Sigmoid colon (tissue), 7 donors: Measurements from ENCODE around the gene GPR137B. TPM values are rescaled to one million over a fixed set of nuclear protein-coding genes. Genes with fewer than 3 reads are reported as not detected.

Experiments
- DNase-seq: peaks from one replicate; pipeline ENCODE4 v3.0.0-alpha.2; 2019
- H3K27ac ChIP-seq, 4 donors: fragments of 200-600 bp; sonication (generic); one replicate each; pipeline ENCODE4 v1.5.1; 2016 to 2019; ENCODE audit warnings: mild to moderate bottlenecking in 1 of 4
- H3K27me3 ChIP-seq, 3 donors: fragments of 200-600 bp; sonication (generic); one replicate each; pipeline ENCODE4 v1.5.1; 2019; ENCODE audit warnings: mild to moderate bottlenecking in 1 of 3
- H3K36me3 ChIP-seq, 4 donors: fragments of 200-600 bp; sonication (generic); one replicate each; pipeline ENCODE4 v1.5.1; 2016 to 2019
- H3K4me1 ChIP-seq, 4 donors: fragments of 200-600 bp; sonication (generic); one replicate each; pipeline ENCODE4 v1.5.1; 2017 to 2019
- H3K4me3 ChIP-seq, 4 donors: fragments of 200-600 bp; sonication (generic); one replicate each; pipeline ENCODE4 v1.5.1; 2017 to 2019; ENCODE audit warnings: mild to moderate bottlenecking in 2 of 4, moderate library complexity in 1 of 4
- H3K9me3 ChIP-seq, 4 donors: fragments of 200-600 bp in 3 of 4; sonication (generic) in 3 of 4; one replicate each; pipeline versions ENCODE4 v1.5.1 to v1.6.1; 2013 to 2019
- CTCF ChIP-seq, 4 experiments: fragments of 450-650 bp in 3 of 4; fragments of 200-600 bp in 1 of 4; IDR thresholded peaks; one replicate each; pipeline ENCODE4 v1.5.1; 2016 to 2019; ENCODE audit warnings: antibody characterized with exemption in 4 of 4, mild to moderate bottlenecking in 3 of 4, moderate library complexity in 2 of 4
- EP300 ChIP-seq, 4 donors: sonication (generic); formaldehyde crosslinking; IDR thresholded peaks; one replicate each; pipeline ENCODE4 v1.6.1; 2017; ENCODE audit warnings: antibody characterized with exemption in 4 of 4
- POLR2A ChIP-seq, 2 donors: fragments of 450-650 bp; IDR thresholded peaks; one replicate each; pipeline ENCODE4 v1.6.1; 2016; ENCODE audit warnings: antibody characterized with exemption in 2 of 2, mild to moderate bottlenecking in 2 of 2, moderate library complexity in 2 of 2
- POLR2AphosphoS5 ChIP-seq, 4 donors: sonication (generic); formaldehyde crosslinking; IDR thresholded peaks; one replicate each; pipeline ENCODE4 v1.6.1; 2017; ENCODE audit warnings: antibody characterized with exemption in 4 of 4
- WGBS, 2 donors: extraction: QIAGEN DNeasy Blood & Tissue Kit; methylation state at CpG; one replicate each; pipeline ENCODE4 v1.1.7; 2013; 5-methylcytosine and 5-hydroxymethylcytosine counted together
- intact Hi-C: fragments of 100-400 bp; cut with DNase I; formaldehyde crosslinking; loops from one replicate; pipeline ENCODE4 v1.15.1; 2023
- polyA plus RNA-seq, 3 donors: library from polyadenylated mRNA; stranded (reverse); fragments of 200-250 nt; gene quantifications; one replicate each; pipeline ENCODE4 v1.2.3, GENCODE V29; 2013
- total RNA-seq, 4 donors: library from RNA; depleted of rRNA; stranded (reverse); fragments of >200 nt; gene quantifications; one replicate each; pipeline ENCODE4 v1.1.0, GENCODE V29; 2016
- donor health status: healthy with polysubstance abuse.
- donor health status: Bipolar disorder and iron deficiency.
- donor health status: healthy.

The GPR137B gene
- total and polyA plus RNA-seq, 7 donors, result 6.0 to 25.5 (median 10.8) TPM

GRCh38 chr1:236139495-236139894 is 2.8 kb upstream of the GPR137B start:
- H3K4me3 ChIP-seq, result no peak overlapping the region
- intact Hi-C loops, result no loop called here
- H3K9me3 ChIP-seq, result no peaks in the 10 kb centered on the region
- no peak for DNase-seq
- no peak overlapping the region for H3K27ac ChIP-seq
- TF ChIP-seq POLR2AphosphoS5 (IDR thresholded peaks at IDR 0.05), result no peak
- TF ChIP-seq POLR2A (IDR thresholded peaks at IDR 0.05), result no peak
- TF ChIP-seq CTCF (IDR thresholded peaks at IDR 0.05), result no peak
- no peak for TF ChIP-seq EP300 (IDR thresholded peaks at IDR 0.05)
- WGBS, 2 donors, result 97% methylated on average over 4 of the region's 4 CpGs
- H3K36me3 ChIP-seq, result no peaks in the 10 kb centered on the region
- no peaks in the 10 kb centered on the region for H3K27me3 ChIP-seq
- peaks cover 0 to 25% (median 14%) of the 10 kb centered on the region in 4 donors for H3K4me1 ChIP-seq

GRCh38 chr1:236140705-236141446 is 1.5 kb upstream of the GPR137B start:
- intact Hi-C loops, result loop anchor here (5.0 kb wide), 1 partner anchor 141 kb away; the partner anchor contains the start of gene ERO1B
- no peak for DNase-seq
- H3K9me3 ChIP-seq, result no peaks in the 10 kb centered on the region
- TF ChIP-seq POLR2AphosphoS5 (IDR thresholded peaks at IDR 0.05), result no peak
- peak overlapping the region in 3 of 4 donors; percentile 56 to 68 (median 65) for H3K27ac ChIP-seq
- 5 to 22% methylated on average over 18 of the region's 18 CpGs for WGBS, 2 donors
- peaks cover 0 to 27% (median 17%) of the 10 kb centered on the region in 4 donors for H3K4me1 ChIP-seq
- H3K4me3 ChIP-seq, result peak overlapping the region; percentile 60 to 91 (median 80)
- H3K27me3 ChIP-seq, result no peaks in the 10 kb centered on the region
- H3K36me3 ChIP-seq, result no peaks in the 10 kb centered on the region

GRCh38 chr1:236141447-236142252 is 689 bp upstream of the GPR137B start:
- H3K4me1 ChIP-seq, result peaks cover 0 to 27% (median 17%) of the 10 kb centered on the region in 4 donors
- no peaks in the 10 kb centered on the region for H3K9me3 ChIP-seq
- TF ChIP-seq CTCF (IDR thresholded peaks at IDR 0.05), result no peak
- peak in 1 of 4 donors; percentile 22 for TF ChIP-seq POLR2AphosphoS5 (IDR thresholded peaks at IDR 0.05)
- TF ChIP-seq EP300 (IDR thresholded peaks at IDR 0.05), result no peak
- H3K27me3 ChIP-seq, result no peaks in the 10 kb centered on the region
- H3K27ac ChIP-seq, result peak overlapping the region; percentile 17 to 68 (median 60)
- no peaks in the 10 kb centered on the region for H3K36me3 ChIP-seq
- 1% methylated on average over 67 of the region's 67 CpGs for WGBS, 2 donors
- no peak for DNase-seq
- peak overlapping the region; percentile 60 to 91 (median 80) for H3K4me3 ChIP-seq
- intact Hi-C loops, result loop anchor here (5.0 kb wide), 1 partner anchor 141 kb away; the partner anchor contains the start of gene ERO1B

- Histone ChIP-seq H3K27me3 (no peaks in the 10 kb centered on the region), H3K36me3 (no peaks in the 10 kb centered on the region), H3K4me3 (peak overlapping the region; percentile 60 to 91 (median 80)), H3K4me1 (peaks cover 0 to 27% (median 17%) of the 10 kb centered on the region in 4 donors), H3K27ac (peak overlapping the region; percentile 46 to 69 (median 66)), H3K9me3 (no peaks in the 10 kb centered on the region)
- TF ChIP-seq CTCF (IDR thresholded peaks at IDR 0.05) (no peak), POLR2A (IDR thresholded peaks at IDR 0.05) (no peak), EP300 (IDR thresholded peaks at IDR 0.05) (no peak), POLR2AphosphoS5 (IDR thresholded peaks at IDR 0.05) (no peak)
- 13 to 14% methylated on average over 39 of the region's 39 CpGs for WGBS, 2 donors
- no peak for DNase-seq
- intact Hi-C loops, result loop anchor here (5.0 kb wide), 1 partner anchor 139 kb away; the partner anchor contains the start of gene ERO1B
These were observed 987 bp downstream of the GPR137B start for GRCh38 chr1:236143104-236143948.
